GM21528 (cell line): ENCODE measurements around the gene FBXO9.
"Not testable (repeated sequence)": the region's sequence is repeated elsewhere in the genome, so short reads cannot be mapped to it uniquely, and the experiment has no call there.

ENCODE experiments used
- ATAC-seq: cut with Tn5 transposase; IDR thresholded peaks from one replicate; pipeline ENCODE4 v1.9.1; 2021; ENCODE audit warnings: mild to moderate bottlenecking, moderate library complexity; ENCODE audit not compliant: unreplicated experiment, low FRiP score

The FBXO9 gene

DNA sequence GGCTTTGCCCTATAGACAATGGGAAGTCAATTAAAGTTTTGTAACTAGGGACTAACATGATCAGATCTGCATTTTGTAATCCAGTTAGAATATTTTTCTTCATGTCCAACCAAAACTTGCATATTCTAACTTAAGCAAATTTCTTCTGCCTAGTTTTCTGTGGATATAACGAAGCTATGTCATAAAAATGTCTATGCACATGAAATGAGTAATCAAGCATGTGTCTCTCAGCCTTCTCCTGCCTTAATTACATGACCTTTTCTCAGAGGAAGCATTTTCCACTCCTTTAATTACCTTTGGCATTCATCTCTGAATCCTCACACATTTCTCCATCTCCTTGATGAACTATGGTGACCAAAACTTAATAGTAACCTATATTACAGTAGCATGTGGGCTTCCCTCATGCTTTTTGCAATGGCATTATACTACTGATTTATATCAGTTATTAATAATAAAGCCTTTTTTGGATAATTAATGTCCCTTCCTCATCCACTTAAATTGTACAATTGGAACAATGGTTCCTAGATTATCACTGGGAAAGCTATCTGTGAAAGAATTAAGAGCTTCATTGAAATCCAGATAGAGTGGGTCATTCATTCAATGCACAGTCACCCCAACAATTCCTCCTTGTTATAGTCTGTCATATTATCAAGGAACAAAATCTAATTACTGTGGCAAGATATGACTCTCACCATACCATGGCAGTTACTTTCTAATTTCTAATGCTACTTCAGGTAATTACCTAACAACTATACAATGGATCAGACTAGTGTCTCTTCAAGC, 19.1 kb upstream of the FBXO9 start:
- no peak for ATAC-seq

DNA sequence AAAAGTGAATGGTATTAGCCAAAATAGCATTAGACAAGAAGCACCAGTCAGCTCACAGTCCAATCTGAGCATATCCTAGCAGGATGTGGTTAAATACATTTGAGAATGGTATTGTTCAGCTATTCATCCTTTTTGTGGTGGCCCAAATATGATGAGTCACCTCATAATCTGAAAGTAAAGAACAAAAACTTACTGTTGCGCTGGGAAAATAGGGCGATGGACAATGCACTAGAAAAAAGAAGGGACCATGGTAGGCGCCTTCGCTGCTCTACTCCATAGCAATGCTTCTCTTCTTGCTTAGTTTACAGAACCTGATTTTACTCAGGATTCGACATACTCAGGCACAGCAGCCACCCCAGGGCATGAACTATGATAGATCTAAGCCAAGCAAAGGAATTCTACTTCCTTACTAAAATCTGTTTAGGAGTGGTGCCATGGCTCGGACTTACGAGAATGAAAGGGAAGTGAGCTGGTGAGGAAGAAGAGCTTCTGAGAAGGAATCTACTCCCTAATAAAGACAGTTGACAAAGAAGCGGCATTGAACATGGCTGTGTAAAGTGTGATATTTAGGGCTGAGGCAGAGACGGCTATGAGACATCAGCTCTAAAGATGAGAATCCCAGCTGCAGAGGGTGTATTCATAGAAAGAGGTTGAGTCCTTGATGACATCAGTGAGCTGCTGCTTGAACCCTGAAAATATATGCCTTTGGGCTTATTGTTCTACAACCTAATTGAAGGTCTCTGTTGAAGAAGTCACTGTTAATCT, 16.6 kb upstream of the FBXO9 start:
- ATAC-seq: peak; percentile 84

DNA sequence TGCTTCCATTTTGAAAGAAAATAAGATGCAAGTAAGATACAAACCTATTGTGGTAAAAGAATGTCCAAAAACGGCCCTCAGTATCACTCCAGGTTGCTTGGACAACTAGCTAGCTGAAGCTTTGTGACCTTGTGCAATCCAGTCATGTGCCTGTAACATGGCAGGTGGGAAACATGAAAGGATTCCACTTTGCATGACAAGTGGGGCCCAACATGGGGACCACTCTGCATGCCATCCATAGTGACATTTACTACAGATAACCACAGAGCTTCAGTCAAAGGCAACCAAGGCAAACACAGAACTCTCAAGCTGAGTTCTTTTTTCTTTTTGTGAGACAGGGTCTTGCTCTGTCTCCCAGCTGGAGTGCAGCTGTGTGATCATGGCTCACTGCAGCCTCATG, 15.8 kb upstream of the FBXO9 start:
- no peak for ATAC-seq

DNA sequence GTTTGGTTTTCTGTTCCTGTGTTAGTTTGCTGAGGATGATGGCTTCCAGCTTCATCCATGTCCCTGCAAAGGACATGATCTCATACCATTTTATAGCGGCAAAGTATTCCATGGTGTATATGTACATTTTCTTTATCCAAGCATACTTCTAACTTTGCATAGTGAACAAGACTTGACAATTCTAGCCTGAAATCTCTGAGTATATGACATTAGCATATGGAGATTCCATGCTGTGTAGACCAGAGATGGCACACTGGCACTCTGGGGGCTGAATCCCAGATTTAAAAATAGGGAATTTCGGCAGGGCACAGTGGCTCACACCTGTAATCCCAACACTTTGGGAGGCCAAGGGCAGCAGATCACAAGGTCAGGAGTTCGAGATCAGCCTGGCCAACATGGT, 13.1 kb upstream of the FBXO9 start:
- not testable (repeated sequence) for ATAC-seq

DNA sequence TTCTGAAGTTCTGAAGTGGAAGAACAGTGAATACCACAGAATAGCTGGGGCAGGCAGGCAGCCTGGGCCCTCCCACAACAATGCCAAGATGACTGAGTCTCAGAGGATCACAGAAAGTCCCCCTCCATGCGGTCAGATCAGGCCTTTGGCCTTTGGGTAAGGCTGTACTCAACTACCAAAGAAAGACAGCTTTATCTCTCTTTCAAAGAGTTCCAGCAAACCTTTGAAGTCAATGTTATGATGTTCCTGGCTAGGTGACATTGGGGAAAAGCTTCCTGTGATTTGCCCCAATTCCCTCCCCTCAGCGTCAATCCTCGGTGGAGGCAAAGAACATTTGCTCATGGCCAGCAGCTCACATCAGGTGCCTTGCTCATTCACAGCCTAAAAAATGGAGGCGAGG, 10.7 kb upstream of the FBXO9 start:
- ATAC-seq: no peak

DNA sequence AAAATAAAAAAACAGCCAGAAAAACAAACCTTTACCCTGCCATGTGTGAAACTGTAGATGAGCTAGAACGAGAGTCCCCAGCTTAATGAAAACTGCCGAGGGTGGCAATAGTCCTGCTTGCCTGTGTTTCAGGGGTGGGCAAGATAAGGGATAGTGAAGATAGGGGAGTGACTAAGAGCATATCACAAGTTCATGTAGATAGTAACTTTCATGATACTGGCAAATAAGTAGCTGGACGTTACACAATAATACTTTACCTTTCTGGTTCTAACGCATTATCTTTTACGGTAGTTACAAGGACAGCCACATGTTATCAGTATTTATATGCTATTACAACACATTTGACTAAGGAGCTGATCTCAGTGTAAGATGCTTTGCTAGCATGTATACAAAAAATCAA, 9.3 kb upstream of the FBXO9 start:
- no peak for ATAC-seq

DNA sequence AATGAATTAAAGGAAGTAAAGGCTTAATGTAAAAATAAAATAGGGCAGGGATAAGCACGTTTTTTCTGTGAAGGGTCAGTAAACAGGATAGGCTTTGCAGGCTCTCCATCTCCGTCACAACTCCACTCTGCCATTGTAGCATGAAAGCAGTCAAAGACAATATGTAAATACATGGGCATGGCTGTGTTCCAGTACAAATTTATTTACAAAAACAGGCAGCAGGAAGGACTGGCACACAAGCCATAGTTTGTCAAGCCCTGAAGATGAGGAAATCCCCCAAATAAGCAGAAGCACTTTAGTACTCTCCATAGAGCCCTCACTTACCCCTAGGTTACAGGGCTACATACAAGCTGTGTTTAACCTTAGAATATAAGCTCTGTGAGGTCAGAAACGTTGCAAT, 8.9 kb upstream of the FBXO9 start:
- ATAC-seq: no peak

DNA sequence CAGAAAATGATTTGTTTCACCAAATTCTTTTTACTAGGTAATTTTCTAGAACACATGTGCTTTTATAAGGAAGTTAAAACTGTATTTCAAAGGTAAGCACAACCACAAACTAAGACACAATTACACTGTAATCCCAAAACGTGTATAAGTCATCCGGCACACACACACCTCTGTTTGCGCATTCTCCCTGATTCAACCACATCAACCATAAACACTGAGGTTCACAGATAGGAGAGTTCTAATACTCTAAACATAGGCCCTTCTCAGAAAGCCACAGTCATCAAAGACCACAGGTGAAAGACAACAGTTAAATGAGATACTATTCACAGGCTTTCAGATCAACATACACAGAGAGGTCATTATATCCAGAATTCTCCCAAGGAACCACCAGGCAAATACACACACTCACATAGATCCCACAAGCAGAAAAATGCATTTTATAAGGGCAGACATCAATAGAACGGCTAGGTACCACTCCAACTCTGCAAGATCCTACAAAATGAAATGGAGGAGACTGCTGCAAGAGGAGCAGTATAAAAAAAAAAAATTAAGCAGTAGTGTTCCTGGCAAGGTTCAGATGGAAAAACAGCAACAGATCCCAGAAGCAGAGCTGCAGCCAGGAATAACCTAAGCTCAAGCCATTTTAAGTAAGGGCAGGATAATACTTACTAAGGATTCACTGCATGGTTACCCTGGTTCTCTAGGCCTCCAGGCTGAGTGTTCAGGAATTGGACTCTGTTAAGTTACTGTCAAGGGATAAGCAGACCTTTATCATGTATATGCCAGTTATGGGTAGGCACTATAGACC, 6.6 kb upstream of the FBXO9 start:
- no peak for ATAC-seq

DNA sequence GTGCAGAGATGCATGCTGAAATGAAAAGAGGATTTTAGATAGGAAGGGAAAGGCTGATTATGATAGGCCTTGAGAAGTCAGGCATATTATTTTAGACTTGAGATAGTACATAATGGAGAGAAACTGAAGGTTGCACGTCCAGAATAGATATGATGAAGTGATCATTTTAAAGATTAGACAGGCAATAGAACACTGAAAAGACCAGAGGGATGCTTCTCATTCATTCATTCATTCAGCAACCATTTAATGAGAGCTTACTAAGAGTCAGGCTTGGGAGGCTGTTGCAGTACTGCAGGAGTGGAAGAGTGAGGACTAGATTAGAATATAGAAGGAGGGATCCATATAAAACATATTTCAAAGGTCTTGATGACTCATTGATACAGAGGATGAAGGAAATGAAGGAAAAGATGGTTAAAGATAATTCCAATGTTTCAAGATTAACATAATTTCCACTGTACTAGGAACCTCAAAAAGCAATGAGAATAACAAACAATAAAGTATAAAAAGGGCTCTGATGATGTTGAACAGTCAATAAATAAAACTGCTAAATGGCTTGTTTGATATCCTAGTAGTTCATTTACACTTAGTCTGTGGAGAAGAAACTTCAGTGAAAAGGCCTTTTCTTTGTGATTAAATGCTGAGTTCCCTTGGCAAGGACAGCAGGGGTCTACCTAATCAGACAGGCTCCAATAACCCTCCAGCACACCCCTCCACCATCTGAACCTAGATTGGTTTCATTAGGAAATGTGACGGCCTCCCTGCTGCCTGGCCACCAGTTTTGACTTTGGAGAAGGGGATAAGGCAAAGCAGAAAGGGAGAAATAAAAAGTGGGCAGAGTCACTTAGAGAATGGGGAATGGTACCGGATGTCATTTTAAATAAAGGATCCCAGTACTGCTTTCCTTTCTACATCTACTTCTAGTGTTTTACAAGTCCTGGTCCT, 5.3 kb upstream of the FBXO9 start:
- ATAC-seq: no peak

DNA sequence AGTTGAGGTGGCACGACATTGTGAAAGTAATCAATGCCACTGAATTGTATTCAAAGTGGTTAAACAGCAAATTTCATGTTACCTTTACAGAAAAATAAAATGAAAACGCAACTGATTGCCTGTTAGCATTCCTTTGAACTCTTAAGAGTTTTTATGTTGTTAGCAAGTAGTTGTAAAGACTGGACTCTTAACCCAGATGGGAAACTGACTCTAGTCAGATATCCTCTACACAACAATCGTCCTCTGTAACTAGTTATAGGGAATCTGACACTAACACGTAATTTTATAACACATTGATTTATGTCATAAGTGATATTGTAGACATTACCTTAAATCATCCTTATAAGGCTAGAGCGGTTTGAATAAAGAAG, 3.0 kb upstream of the FBXO9 start:
- no peak for ATAC-seq

DNA sequence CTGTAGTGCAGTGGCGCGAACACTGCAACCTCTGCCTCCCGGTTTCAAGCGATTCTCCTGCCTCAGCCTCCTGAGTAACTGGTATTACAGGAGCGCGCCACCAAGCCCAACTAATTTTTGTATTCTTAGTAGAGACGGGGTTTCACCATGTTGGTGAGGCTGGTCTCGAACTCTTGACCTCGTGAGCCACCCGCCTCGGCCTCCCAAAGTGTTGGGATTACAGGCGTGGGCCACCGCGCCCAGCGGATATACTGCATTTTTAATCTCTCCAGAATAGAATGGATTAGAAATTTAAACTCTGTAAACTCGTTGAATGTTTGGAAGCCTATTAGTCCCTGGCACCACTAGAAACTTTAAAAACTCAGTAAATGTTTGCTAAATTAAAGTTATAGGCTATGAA, 949 bp upstream of the FBXO9 start:
- not testable (repeated sequence) for ATAC-seq

DNA sequence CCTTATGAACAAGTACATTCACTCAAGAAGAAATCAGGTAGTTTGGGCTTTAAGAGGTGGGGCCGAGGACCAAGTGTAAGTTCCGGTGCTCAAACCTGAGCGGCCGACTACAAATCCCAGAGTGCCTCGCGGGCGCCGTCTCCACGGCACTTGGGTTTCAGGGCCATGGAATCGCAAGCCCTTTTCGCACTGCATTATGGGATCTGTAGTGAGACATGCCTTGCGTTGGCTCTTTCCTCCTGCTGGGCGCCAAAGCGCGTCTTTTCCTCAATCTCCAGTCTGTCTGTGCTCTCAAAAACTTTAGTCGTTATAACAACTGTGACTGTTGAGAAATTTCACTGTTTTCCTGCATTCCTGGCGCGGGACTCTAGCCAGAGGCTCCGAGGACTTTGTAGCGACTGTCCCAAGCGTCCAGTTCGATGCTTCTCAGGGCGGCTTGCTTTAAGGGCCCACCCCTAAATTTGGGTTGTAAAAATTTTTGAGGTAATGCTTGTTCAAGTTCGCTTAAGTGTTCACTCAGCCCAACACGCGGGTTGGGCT, 408 bp upstream of the FBXO9 start:
- ATAC-seq: peak; percentile 71

DNA sequence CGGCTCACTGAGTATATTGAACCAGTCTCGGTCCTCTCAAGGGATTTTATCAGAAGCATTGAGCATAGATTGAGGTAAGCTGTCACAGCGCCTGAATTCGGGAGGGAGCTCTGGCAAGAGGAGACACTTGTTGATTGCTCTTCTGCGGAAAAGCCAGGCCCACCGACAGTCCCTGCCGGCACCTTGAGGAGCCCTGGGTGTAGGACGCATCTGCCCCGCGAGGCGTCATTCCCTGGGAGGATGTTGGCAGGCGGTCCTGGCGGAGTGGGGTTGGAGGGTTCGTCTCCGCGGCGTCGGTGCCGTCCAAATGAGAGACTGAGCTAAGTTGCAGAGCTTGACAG, 843 bp downstream of the FBXO9 start:
- ATAC-seq: no peak

DNA sequence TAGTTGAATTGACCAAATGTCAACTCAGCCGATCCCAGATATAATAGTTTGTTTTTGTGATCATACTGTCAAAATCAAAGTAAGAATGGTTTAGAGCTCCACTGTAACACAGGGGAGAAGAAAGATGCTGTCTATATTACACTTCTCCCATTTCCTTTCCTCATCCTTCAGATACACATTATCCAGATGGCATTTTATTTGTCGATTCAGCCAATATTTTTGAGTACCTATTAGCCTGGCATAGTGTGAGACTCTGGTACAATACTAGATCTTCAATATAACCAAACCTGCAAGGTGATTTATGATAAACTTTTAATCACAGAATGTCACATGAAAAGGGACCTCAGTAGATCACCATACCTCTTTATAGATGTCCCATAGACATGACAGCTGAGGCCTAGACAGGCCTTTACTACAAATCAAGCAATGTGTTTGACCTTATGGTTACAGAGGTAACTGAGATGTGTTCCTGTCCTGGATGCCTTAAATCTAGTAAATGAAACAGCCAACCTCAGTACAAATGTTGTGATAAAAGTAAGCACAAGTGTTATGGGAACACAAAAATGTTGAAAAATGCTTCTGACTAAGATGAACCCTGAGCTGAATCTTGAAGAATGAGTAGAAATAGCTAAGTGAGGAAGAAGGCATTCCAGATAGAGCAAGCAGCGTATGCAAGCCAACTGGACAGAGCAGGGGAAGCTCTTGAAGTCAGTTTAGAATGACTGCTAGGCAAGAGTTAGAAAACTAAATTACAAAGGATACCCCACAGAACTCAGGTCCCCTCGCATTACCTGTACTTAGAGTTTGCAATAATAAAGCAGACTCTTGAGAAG, 1.9 kb downstream of the FBXO9 start:
- no peak for ATAC-seq

DNA sequence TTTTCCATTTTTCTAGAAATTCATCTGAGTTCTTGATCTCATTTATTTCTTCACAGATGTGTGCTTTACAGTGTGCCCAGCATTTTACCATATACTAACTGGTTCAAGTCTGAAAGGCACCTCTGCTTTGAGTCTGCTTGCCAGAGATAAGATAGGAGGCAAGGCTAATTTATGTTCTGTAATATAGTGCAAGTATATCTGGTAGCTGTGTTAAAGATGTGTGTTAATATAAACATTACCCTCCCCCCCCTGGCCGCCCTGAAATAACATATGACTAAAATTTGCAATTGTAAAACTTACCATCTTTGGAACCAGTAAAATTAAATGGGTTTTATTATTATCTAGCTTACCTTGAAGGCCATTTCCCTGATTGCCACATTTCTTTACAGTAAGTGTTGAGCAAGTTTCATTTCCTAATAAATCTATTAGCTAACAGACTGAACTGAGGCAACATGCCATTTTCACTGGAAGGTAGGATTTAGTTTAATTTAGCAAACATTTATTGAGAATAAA, 2.7 kb downstream of the FBXO9 start:
- ATAC-seq: no peak

DNA sequence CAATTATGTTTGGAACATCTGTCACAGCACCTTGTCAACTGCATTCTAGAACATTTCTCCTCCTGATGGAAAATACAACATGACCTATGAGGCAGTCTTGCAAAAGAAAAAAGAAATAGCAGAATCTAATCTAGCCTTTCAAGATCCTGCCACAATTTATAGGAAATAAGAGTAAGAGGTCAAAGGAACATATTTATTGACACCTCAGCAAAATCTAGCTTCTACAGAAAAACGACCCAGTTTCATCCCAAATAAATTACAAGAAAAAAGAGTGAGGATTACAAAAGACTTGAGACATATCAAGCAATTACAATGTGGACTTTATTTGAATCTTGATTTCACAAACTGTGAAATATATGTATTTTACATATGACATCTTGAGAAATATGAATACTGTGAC, 4.2 kb downstream of the FBXO9 start:
- ATAC-seq: no peak

DNA sequence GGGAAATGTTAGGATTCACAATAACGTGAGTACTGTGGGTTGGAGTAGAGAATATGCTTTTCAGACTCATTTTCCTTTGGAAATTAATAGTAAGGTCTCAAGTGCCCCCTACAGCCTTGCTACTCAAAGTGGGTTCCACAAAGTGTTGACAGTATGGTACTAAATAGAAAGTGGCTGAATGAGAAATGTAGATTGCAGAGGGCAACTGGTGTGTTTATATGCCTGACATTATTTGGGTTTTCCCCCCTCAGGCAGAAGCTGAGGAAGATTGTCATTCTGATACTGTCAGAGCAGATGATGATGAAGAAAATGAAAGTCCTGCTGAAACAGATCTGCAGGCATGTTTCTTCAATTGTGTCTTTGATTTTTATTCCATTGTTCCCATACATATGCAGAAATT, 5.6 kb downstream of the FBXO9 start:
- no peak for ATAC-seq

DNA sequence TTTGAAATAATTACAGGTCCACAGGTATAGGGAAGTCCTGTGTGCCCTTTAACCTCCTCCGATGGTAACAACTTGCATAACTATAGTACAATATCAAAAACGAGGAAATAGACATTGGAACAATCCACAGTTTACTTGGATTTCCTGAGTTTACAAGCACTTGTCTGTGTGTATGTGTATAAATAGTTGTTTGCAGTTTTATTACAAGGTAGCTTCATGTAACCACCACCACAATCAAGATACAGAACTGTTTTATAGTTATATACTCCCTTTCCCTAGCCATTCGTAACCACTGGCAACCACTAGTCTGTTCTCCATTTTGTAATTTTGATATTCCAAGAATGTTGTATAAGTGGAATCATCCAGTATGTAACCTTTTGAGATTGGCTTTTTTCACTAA, 9.1 kb downstream of the FBXO9 start:
- ATAC-seq: no peak

DNA sequence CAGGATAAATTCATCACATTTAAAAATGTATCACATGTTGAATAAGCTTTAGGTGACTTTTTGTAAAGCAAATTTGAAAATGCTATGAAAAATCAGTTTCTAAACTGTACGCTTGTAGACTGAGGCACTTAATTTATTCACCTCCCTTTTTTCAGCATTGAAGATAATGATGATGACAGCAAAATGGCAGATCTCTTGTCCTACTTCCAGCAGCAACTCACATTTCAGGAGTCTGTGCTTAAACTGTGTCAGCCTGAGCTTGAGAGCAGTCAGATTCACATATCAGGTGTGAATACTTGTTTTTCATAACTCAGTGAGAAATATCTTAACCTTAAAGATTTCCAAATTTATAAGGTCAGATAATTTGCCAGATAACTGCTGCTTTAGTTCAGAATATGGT, 15.6 kb downstream of the FBXO9 start:
- ATAC-seq: no peak
